Measurements from ENCODE around the gene SGK2. TPM values are rescaled to one million over a fixed set of nuclear protein-coding genes. Genes with fewer than 3 reads are reported as not detected.
A peak's percentile ranks its signal among the peaks of the same experiment; 100 is the strongest.

The SGK2 gene
- polyA plus RNA-seq (2014; cell fraction: cytosol; rRNA removed), result 2.4 and 2.5 TPM in 2 replicates
- polyA plus RNA-seq (2014; cell fraction: nucleus; rRNA removed), result 2.0 and 3.7 TPM in 2 replicates

DNA sequence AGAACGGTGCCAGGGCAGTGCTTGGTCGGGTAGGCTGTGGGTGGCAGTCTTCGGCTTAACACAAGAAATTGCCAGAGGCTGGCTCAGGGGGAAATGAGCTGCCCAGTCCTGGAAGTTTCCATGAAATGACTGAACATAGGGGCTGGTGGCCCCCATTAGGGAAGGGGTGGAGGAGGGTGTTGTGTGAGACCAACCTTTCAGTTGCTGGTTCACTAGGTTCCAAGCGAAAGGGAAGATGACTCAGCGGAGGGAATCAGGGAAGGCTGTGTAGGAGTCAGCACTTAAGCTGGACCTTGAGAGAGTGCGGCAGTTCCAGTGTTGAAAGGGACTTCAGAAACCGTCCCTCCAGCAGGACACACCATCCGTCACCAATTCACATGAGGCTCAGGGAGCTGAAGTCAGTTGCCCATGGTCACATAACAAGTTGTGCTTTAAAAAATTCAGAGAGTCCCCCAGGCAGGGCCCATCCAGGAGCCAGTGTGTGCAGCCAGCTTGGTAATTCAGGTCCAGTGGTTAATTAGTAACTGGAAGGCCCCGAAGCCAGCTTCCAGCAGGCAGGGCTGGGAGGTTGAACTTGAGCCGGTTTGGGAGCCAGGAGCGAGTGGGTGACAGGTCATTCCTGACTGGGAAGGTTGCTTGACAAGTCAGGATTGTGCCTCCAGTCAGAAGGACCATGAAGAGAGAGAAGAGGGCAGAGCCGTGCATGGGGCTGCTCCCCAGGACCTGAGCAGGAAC lies at the start of gene SGK2:
Gene SGK2, plus strand, starts transcription at position 616 of the 735 bp plus-strand sequence. CDS start 7,469 bp downstream, outside the sequence.
- DNase-seq (ENCODE audit: low spot score), result no peak

DNA sequence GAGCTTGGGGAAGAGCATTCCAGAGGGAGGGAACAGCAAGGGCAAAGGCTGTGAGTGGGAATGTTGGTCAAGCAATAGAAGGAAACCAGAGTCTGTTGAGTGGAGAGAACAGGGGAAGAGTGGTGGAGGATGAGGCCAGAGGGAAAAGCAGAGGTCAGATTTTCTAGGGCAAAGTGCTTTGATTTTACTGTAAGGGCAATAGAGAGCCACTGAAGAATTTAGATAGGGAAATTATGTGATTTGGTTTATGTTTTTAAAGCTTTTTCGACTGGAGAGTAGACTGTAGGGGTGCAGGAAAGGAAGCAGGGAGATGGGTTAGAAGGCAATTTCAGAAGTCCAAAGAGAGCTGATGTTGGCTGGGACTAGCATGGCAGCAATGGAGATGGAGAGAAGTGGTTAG lies 46.9 kb upstream of the SGK2 start:
- DNase-seq (ENCODE audit: low spot score), result no peak

DNA sequence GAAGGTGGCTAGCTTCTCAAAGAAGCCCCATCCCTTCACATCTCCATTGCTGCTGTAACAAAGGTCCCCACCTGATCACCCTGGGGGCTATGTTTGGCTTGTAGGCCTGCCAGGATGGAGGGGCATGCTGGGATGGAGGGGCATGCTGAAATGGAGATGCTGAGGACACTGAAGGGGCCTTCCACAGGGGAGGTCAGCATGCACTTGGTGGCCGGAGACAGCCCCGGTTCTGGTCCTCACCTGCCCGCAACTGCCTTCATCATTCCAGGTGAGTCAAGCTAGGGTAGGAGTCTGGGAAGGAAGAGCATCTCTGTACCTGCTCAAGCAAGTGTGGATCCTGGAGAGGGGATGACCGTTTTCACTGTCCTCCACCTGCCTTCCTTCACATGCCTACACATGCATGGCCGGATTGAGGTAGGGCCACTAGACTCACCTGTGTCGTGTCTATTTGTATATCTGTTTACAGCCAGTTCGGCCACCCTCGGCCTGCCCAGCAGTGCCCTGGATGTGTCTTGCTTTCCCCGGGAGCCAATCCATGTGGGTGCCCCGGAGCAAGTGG lies 45.4 kb upstream of the SGK2 start:
- DNase-seq (ENCODE audit: low spot score), result no peak

DNA sequence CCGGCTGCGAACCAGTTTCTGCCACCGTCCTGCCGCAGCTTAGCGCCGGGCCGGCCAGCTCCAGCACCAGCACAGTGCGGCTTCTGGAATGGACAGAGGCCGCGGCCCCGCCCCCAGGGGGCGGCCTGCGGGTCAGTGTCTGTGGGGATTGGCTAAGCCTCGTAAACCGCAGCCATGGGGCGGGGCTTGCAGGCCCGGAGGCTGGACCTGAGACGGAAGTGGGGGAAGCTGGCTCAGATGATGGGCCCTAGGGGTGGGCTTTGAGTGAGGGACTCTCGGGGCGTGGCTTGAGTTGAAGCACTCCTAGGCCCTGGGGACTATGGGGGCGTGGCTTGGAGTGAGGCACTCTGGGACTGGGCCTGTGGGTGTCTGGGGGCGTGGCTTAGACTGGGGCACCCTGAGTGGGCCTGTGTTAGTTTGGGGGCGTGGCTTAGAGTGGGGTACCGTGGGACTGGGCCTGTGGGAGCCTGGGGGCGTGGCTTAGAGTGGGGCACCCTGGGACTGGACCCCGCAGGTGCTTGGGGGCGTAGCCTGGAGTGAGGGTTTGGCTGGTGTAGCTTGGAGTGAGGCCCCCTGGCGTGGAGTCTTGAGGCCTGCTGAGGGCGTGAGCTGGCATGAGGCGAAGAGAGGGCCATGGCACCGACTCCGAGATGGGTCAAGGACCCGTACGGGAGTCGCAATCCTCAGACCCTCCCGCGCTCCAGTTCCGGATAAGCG lies 44.7 kb upstream of the SGK2 start:
- DNase-seq (ENCODE audit: low spot score), result peak; percentile 99

DNA sequence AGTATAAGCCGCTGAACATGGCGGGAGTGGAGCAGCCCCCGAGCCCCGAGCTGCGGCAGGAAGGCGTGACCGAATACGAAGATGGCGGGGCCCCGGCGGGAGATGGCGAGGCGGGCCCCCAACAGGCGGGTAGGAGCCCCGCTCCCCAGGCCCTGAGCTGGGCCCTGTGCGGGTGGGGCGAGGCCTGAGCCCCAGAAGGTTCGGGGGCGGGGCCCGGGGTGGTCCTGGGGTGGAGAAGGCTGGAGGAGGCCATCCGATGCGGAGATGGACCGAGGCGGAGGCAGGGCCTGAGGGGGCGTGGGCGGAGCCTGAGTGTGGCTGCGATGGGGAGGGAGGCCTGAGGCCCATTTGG lies 44.2 kb upstream of the SGK2 start:
- DNase-seq (ENCODE audit: low spot score), result peak; percentile 58

DNA sequence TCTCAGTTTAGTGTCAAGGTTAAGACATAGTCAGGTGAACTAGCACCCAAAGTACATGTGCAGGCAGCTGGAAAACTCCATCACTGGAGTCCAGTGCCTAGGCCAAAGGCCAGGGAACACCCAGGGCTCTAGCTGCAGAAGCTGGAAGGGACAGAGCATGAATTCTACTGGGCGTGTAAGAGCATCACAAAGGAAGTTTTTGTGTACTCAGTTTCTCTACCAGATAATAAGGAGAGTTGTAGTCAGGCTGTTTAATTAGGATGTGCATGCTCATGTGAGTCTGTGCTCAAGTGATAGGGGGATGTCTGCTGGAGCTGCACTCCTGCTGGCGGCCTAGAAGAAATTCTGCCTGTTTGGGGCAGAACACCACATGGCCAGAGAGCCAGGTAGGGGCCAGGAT lies 43.2 kb upstream of the SGK2 start:
- DNase-seq (ENCODE audit: low spot score), result no peak

DNA sequence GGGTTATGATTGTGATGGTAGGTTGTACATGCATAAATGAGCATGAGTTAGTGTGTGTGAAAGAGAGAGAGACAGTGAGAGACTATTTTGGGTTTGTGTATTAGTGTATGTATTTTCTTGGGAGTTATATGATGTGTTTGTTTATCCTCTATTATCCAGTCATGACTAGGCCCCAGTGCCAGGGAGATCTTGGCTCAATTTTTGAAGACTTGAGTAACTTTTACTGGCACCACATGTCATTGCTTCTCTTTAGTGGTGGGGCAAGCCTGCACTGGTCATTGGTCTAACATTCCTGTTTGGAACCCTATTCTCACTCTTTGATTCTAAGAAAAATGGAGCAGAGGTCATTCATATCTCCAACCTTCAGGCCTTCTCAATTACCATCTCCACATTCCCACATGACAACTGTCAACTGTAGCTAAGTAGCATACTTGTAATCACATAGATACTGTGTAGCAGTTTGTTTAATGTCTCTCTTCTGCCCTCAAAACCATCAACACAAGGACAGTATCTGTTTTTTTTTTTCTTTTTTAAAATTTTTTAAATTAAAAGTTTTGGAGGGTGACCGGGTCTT lies 42.5 kb upstream of the SGK2 start:
- DNase-seq (ENCODE audit: low spot score), result no peak

DNA sequence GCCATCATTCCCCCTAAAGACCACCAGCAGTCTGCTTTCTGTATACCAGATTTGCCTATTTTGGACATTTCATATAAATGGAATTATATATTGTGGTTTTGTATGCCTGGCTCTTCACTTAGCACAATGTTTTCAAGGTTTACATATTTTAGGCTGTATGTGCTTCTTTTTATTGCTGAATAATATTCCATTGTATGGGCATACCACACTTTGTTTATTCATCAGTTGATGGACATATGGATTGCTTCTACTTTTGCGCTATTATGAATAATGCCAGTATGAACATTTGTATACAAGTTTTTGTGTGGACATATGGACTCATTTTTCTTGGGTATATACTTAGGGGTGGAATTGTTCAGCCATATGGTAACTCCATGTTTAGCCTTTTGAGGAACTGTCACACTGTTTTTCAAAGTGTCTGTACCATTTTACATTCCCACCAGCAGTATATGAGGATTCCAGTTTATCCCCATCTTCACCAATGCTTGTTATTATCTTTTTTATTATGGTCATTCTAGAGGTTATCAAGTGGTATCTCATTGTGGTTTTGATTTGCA lies 38.7 kb upstream of the SGK2 start:
- no peak for DNase-seq (ENCODE audit: low spot score)

DNA sequence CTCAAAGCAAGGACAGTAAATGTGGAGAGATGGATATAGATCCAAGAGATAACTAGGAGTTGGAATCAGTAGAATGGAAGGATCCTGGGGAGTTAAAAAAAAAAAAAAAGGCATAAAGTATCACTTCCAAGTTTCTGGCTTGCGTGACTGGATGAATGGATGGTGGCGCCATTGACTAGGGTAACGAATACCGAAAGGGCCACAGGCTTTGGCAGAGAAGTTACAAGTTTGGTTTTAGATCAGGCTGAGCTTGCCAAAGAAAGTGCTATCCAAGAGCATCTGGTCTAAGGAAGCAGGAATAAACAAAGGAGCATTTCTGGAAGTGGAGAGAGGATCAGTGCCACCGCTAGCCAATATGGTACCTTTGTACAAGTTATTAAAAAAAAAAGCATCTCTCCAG lies 33.8 kb upstream of the SGK2 start:
- no peak for DNase-seq (ENCODE audit: low spot score)

DNA sequence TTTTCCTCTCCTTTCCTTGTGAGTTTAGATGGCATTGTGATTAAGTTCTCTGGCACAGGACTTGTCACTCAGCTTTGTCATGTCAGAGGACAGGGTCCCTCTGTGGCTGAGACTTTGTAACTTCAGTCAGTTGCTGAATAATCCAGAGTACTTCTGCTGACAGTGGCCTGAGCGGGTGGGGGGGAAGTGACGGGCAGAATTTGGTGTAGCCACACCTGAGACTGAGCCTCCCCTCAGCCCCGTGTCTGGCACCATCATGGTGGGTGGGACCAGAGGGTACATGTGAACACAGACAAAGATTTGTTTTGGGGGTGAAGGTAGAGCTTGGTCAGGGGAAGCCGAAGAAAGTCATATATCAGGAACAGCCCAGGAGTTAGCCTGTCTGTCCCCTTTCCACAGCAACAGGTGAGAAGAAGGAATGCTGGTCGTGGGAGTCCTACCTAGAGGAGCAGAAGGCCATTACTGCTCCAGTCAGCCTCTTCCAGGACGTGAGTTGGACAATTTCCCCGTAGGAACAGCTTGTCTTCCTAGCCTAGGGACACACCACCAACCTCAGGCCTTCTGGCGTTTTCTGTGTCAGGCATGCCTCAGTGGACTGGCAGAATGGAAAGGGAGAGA lies 30.5 kb upstream of the SGK2 start:
- no peak for DNase-seq (ENCODE audit: low spot score)

DNA sequence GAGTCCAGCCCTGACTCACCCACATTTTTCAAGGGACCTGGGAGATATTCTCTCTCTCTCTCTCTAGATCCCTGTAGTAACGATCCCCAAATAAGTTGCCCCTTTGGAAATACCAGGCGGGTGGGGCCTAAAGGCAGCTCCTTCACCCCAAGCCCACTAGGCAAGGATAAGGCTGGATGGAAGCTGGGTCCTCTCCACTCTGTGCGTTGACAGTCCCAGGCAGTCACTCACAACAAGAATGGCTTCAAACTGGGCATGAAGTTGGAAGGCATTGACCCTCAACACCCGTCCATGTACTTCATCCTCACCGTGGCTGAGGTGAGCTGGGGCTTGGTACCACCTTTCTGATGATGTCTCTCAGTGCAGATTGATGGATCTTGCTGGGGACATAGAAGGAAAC lies 29.8 kb upstream of the SGK2 start:
- DNase-seq (ENCODE audit: low spot score), result no peak

DNA sequence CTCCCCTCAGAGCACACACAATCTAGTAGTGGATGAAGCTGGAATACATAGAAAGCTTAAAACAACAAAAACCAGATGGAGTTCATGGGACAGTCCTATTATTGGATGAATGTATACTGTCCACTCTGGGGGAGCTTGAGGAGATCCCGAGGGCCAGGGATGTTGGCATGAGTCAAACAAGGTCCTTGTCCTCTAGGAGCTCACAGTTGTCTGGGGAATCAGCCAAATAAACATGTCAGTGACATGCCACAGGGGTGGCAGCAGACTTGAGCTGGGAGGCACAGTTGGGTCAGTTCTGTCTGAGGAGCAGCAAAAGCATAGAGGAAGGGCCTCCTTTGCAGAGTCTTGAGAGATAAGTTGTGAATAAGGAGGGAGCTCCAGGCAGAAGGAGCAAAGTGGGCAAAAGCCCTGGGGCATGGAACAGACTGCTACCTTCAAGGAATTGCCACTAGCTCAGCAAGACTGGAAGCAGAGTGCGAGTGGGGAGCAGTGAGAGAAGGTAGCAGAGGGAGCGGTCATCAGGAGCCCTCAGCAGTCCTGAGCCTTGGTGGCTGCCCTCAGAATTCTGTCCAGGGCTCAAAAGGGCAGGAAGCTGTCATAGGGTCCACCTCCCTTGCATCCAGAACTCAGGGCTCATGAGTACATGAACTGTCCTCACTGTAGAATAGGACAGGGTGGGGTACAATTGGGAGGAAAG lies 29.2 kb upstream of the SGK2 start:
- no peak for DNase-seq (ENCODE audit: low spot score)

DNA sequence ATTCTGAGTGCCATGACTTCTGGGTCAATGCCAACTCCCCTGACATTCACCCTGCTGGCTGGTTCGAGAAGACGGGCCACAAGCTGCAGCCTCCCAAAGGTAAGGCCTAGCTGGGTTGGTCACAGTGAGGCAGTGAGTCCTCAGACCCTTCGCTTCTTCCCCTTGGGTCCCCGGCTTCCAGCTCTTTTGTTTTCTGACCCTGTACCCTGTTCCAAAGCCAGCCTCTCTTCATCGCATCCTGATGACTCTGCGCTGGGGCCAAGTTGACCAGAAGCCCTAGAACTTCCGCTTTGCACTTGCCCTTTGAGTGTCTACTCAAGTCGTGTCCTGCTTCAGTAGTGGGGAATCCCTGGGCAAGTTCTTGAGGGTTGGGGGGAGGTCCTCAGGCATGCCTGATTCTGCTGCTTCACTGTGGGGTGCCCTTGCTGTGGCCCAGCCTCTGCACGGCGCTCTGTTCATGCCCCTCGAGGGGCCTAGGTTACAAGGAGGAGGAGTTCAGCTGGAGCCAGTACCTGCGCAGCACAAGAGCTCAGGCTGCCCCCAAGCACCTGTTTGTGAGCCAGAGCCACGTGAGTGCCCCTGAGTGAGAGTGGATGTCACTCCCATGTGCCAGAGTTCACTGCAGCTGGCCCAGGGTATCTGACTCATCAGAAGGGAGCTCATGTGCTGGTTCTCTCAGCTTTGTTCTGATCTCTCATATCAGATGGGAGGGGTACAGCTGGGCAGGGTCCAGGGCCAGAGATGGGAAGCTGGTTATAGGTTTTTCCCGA lies 28.3 kb upstream of the SGK2 start:
- no peak for DNase-seq (ENCODE audit: low spot score)

DNA sequence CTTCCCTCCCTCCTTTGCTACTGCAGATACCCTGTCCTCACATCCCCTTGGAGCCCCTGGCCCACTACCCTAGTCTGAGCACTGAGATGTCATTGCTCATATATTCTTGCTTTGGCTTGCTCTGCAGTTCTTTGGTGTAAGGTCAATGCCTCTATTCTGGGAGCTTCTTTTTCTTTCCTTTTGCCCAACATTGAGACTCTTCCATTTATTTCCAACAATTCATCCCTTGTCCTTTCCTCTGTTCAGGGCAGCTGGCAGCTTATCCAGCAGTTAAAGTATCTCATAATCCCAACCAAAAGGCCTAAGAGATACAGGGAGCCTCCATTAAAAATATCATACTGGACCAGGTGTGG lies 27.8 kb upstream of the SGK2 start:
- no peak for DNase-seq (ENCODE audit: low spot score)

DNA sequence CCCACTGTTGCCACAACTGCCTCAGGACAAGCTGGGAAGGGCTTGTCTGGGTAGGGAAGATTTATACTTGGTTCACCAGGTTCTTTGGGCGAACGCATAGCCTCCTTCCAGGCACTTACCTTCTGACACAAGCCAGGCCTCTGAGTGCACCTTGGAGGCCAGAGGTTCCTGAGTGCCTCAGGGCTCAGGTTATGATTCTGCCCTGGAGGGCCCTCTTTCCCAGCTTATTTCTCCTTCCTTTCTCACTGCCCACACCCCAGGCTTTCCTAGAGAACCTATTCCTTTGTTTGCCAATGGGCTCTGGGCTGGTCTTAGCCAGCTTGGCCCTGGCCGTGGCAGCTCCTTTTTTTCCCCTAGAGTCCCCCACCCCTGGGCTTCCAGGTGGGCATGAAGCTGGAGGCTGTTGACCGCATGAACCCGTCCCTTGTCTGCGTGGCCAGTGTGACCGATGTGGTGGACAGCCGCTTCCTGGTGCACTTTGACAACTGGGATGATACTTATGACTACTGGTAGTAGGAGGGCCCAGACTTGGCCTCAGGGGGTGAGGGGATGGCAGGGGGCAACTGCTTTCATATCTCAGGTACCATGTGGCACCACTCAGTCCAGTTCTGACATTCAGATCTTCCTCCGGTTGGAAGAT lies 26.3 kb upstream of the SGK2 start:
- no peak for DNase-seq (ENCODE audit: low spot score)

DNA sequence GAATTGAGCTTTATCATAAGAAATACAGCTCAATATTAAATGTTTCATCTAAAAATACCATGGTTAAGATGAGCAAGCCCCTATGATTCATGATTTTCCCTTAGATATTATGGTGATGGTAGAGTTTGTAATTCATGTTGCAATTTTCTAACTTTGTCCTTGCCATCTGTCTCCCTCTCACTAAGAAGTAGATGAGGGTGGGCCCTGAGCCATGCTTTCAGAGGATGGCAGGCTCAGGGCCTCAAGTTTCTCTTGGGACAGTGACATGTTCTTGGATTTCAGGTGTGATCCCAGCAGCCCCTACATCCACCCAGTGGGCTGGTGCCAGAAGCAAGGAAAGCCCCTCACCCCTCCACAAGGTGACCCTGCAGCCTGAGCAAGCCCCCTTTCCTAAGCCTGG lies 25.8 kb upstream of the SGK2 start:
- no peak for DNase-seq (ENCODE audit: low spot score)

DNA sequence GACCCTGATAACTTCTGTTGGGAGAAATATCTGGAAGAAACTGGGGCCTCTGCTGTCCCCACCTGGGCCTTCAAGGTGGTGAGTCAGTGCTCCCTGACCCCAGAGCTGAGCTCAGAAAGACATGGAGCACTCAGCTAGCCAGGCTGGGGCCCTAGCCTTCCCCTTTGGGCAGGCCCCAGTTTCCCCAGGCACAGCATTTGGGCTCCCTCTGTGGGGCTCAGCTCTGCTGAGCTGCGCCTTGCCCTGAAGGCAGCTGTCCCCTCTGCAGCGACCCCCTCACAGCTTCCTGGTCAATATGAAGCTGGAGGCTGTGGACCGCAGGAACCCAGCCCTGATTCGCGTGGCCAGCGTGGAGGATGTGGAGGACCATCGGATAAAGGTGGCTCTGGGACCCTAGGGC lies 24.8 kb upstream of the SGK2 start:
- no peak for DNase-seq (ENCODE audit: low spot score)

DNA sequence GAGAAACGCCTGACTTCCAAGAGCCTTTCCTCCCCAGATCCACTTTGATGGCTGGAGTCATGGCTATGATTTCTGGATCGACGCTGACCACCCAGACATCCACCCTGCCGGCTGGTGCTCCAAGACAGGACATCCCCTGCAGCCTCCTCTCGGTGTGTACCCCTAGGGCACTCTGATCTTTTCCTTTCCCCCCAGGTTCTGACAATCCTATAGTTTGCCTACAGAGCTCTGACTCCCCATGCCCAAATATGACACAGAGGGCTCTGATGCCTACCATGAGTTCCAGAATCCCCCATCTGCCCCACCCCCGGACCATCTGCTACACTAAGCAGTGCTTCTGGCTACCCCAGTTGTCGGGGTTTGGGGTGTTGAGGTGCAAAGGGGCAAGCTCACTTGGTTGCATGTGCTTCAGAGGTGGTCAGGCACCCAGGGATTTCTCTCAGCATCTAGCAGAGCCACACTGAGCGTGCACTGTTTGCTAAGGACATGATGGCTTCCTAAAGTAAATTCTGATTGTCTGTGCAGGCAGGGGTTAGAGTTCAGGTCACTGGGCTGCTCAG lies 24.0 kb upstream of the SGK2 start:
- DNase-seq (ENCODE audit: low spot score), result no peak

DNA sequence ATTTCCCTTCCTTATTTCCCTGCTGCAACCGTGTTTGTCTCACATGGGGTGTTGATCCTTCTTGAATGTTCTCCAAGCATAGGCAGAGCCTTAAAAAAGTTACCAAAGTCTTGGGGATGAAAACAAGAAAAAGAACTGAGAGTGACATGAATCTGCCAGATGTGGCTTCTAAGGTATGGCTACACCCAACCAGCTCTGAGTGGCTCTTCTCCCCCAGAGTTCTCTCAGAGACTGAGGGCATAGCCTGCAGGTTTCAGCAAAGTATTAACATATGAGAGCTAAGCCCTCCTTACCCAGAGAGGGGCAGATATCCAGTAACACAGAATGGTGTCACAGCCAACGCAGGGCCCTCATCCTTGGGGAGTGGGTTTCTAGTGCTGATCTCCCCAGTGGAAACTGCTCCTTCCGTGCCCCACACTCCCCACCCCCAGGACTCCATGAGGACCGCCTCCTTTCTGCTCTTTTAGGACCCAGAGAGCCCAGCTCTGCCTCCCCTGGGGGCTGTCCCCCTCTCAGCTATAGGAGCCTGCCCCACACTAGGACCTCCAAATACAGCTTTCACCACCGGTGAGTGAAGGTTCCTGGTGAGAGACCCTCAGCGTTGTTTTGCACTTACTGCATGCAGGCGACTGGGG lies 23.3 kb upstream of the SGK2 start:
- DNase-seq (ENCODE audit: low spot score), result no peak
